Hematopoietic multipotent progenitor cell treated with erythropoietin and hydrocortisone succinate and interleukin-3 and kit ligand, for 15 days (in vitro differentiated cells): Measurements from ENCODE around the gene ABLIM2.
"Not testable (repeated sequence)": the region's sequence is repeated elsewhere in the genome, so short reads cannot be mapped to it uniquely, and the experiment has no call there.

ENCODE experiments used
- DNase-seq: peaks from one replicate; pipeline ENCODE4 v3.0.0-alpha.2; 2015; ENCODE audit warnings: low spot score

The ABLIM2 gene

DNA sequence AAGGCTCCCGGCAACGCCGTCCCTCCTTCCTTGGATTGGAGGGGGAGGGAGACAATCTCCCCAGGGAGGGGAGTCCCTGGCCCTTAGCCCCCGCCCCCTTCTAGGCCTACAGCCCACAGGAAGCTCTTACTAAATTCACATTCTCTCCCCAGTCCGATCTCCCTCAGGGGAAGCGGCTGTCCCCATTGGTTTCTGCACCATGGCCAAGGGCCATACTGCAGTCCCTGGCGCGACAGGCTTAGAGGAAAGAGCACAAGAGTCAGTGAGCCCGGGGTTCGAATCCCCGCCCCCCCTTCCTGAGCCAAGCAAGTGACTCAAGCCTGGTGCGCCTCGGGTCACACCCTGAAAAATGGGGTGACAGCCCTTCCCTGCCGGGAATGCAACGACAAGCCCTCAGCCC is 1.1 kb downstream of the ABLIM2 start:
- DNase-seq: no peak

DNA sequence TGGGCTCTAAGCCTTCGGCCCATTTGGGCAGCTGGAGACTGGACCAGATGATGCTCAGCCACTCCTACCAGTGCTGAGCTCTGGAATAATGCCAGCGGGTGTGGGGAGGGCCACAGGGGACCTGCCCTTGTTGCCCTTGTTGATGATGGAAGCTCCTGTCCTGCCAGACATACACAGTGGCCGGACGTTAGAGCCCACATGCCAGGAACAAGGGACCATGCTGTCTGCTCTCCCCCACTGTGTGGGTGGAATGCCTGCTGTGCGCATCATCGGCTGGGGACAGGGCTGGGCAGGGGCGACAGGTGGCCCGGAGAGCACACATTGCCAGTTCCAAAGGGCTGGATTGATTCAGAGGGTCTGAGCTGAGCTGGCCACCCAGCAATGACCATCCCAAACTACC is 2.0 kb downstream of the ABLIM2 start:
- DNase-seq: no peak

DNA sequence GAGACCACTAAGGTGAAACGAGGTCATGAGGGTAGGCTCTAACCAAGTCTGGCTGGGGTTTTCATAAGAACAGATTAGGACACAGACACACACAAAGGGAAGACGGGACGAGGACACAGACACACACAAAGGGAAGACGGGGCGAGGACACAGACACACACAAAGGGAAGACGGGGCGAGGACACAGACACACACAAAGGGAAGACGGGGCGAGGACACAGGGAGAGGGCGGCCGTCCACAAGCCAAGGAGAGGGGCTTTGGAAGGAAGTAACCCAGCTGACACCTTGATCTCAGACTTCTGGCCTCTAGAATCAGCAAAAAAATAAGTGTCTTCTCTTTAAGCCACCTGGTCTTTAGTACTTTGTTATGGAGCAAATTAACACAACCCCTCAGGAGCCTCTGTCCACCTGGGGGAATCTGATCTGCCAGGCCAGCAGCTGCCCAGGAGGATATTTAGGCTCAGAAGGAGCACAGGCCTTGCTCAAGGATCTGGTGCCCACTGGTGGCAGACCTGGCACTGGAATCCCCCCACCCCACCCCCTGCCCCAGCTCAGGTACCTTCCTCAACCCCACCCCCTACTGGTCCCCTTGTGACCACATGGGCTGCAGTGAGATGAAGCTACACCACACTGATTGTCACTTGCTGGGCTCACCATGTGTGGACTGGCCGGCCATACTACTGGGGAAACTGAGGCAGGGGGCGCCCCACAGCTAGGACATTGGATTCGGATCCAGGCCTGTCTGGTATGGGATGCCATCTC is 2.8 kb downstream of the ABLIM2 start:
- DNase-seq: no peak

DNA sequence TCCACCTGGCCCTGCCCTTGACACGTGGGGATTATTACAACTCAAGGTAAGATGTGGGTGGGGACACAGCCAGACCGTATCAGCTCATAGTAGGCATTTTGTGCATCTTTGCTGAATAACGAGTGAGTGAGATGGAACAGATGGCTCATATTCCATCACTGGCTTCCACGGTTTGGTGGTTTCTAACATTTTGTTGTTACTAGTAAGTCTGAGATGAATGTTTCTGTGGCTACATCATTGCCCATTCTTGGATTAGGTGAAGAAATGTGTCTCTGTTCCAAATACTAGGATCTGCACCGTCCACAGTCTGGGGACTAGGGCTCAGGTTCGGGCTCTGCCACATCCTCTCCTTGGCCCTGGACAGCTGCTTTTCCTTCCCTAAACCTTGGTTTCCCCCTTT is 3.6 kb downstream of the ABLIM2 start:
- no peak for DNase-seq

DNA sequence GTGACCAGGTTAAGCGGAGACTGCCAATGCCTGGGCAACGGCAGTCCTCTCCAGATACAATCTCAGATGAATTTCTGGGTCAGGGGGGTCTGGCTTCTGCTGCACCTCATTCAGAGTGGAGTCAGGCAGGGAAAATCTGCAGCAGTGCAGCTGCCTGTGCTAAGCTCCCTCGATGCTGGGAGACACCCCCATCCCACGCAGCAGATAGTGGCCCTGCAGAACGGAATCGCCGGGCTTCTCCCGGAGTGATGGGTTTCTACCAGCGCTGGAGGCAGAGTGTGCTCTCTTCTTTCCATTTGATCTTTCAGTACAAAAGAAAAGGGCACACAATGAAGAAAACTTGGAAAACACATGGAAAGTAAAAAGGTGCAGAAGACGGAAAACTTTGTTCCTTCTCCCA is 5.2 kb downstream of the ABLIM2 start:
- no peak for DNase-seq

DNA sequence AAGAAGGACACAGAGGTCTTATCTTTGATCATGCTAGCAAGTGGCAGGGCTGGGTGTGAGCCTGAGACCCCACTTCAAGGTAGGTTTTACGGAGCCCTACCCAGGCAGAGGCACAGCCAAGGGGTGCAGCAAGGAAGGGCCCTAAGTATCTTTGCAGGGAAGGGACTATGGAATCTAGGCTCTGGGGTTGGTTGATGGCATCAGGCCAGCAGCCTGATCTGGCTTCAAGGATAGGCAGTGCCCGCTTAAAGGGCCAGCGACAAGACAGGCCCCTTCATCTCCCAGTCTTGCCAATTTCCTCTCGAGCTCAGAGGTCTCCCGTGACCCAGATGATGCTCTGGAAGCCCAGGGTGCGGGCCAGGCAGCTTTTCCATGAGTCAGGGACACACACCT is 5.8 kb downstream of the ABLIM2 start:
- DNase-seq: no peak

DNA sequence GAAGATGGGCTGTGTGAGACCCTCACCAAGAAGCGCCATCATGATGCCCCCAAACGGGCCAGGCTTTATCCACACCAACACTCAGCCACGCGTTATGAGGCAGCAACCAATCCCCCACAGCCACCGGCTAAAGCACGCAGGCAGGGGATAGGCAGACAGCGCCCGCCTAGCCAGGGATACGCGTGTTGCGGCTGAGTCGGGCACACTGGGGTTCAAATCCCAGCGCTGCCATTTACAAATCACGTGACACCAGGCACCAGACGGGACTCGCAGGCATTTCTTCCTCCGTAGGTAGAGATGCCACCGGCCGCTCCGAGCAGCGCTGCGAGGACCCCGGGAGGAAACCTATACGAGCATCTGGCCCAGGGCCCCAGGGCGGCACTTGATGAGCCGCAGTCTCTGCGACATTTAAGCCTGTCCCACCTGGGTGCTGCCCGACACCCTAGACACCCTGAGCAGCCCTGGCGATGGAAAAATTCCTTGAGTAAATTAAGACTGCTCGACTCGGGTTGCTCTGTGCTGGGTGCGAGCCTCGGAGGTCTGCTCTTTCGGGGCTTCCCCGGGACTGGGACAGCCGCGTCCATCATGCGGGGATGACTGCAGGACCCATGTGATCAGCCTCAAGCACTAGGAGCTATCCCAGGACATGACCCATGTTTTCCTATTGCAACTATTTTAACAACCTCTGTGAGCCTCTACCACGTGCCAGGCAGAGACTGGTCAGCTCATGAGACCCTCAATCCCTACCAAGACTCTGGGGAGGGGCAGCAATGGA is 6.3 kb downstream of the ABLIM2 start:
- DNase-seq: no peak

DNA sequence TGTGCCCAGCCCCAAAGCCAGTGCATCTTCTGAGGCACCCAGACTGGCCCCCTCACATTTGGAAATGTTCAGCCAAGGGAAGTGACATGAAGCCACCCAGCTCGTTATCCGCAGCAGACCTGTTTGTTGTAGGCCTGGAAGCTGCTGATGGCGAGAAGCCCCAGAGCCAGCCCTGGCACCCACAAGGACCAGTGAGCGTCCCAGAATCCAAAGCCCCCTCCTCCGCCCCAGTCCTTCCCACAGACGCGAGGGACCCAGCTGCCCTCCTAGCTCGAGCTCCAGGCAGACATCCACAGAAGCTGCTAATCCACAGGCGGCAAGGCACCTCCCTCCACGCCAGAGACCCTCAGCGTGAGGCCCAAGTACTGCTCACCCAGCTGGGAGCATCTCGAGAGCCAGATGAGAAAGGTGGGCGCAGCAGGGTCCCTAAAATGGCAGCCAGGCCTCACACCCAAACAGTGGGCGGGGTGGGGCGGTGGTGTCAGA is 7.4 kb downstream of the ABLIM2 start:
- no peak for DNase-seq

DNA sequence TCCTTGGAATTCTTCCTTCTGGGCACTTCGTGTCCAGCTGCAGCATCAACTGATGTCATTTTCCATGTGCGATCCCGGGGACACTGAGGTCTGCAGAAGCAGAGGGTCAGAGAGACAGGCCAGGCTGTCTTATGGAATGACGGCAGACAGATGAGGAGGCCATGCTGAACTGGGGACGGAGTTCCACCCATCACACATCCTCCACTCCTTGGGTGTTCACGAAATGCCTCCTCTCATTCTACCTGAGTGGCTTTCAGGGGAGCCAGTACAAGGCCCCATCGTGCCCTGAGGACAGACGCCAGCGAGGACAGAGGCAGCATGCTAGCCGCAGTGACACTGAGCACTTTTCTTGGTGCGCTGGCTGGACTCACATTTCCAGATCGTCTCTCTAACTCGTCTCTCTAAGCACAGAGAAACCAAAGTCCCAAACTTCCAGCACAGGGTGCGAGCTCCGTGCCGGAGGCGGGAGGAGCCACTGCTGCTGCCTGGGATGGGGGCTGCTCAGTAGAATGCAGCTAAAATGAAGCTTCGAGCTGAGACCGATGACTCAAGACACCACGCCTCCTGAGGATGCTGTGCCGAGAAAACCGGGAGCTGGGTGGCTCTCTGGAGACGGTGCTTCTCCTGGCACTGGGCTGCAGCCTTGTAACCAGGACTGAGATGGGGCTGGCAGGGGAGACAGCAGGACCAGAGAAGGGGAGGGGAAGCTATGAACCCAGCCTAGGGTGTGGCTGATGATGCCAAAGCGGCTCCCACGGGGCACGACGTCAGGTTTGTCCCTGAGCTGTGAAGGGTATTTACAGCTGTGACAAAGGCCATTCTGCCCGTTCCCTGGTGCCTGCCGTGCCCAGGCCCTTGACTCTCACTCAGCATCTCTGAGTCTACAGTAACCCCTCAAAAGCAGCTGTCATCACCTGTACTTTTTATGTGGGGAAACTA is 8.2 kb downstream of the ABLIM2 start:
- DNase-seq: no peak

DNA sequence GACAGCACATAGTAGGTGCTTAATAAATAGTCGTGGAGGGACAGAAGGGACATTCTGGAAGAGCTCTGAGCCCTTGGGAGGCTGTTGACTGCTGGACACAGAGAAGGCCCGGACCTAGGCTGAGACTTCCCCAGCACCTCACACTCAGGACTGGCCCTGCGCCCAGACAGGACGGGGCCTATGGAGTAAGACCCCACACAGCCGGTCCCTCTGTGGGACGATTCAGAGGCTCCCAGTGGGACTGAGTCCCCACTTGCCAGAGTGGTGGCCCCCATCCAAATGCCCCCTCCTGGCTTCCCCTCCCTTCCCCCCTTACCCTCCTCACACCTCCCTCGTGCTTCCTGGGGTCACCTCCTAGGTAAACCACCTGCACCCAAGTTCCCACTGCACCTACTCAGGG is 8.9 kb downstream of the ABLIM2 start:
- DNase-seq: no peak

DNA sequence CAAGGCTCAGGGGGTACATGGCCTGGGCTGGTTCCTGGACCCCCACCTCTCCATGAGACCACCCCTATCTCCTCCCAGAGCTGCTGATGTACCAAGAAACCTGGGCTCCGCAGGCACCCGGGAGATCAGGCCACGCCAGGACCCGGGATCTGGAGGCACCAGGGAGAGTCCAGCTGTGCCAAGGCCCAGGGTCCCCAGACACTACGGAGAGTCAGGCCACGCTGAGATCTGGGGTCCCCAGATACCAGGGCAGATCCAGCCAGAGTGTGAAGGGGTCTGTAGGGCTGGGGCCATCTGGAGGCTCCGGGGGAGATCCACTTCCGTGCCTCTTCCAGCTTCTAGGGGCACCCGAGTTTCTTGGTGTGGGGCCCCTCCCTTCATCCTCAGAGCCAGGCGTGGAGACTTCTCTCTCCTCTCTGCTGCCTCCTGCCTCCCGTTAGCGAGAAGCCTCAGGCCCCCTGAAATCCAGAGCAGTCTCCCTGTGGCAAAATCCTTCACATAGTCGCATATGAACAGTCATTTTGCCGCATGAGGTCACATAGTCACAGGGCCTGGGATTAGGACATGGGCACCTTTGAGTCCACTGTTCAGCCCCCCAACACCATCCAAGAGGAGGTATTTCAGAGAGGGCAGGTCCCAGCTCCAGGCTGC is 9.7 kb downstream of the ABLIM2 start:
- no peak for DNase-seq

DNA sequence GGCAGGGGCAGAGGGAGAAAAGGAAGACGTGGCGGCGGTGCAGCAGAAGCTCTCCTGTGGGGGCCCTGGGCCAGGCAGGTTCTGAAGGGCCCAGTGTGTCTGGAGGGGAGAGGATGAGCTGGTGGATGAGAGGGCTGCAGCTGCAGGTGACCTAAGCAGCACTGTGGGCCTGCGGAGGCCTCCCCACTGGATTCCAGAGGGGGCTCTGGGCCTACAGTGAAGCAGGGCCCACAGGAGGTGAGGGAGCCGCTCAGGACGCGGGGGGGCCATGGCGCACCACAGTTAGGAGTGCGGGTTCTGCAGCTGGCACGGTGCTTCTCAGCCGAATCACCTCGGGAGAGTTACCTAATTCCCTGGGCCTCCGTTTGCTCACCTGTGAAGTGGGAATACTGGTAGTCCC is 10.5 kb downstream of the ABLIM2 start:
- DNase-seq: no peak

DNA sequence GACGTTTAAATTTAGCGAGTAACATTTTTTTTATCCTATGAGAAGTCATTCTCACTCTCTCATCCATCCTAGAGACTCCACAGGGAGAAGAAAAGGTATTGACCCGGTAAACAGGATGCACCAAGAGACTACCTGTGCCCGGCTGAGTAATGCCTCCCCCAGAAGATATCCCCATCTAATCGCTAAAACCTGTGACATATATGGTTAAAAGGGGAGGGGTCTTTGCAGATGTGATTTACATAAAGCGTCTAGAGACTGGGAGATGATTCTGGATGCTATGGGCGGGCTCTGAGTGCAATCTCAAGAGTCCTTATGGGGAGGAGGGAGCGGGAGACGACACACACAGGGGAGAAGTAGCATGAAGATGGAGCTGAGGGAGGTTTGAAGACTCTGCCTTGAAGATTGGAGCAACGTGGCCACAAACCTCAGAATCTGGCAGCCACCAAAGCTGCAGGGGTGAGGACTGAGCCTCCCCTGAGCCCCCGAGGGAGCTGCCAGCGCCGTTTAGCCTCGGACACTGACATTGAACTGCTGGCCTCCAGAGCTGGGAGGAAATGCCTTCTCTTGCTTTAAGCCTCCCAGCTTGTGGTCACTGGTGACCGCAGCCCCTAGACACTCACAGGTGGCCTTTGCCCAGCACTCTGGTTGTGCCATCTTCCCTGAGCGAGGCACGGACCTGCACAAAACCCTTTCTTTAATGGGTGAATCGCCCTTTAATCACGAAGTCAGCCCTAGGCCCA is 11.2 kb downstream of the ABLIM2 start:
- DNase-seq: no peak

DNA sequence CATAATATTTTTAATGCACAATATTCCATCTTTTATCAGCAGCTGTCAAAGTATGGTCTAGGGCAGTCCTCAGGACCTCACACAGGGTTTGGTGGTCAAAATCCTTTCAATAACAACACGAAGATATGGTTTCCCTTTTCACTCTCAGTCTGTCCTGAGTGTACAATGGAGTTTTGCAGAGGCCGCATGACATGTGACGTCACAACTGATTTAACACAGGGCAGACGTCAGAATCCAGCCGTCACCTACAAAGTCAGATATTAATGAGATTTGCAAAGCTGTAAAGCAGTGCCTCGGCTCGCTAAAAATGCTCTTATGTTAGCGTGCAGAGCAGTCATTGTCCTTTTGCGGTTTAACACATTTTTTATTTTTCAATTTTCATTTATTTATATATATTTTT is 12.5 kb downstream of the ABLIM2 start:
- no peak for DNase-seq

DNA sequence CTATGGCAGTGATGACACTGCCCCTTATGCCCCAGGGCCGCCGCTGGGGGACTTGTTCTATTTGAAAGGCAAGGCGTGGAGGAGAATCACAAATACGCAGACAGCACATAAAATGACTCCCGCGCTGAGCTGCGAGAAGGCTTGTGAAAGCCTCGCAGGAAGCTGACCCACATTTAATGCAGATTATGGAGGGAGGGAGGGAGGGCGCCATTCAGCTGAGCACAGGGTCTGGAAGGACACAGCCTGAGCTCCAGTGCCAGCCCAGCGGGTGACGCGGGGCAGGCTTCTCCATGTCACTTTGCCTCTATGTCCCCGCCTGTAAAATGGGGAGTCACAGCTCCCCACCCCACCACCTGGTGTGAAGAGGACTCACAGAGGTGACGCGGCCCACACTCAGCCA is 14.3 kb downstream of the ABLIM2 start:
- no peak for DNase-seq

DNA sequence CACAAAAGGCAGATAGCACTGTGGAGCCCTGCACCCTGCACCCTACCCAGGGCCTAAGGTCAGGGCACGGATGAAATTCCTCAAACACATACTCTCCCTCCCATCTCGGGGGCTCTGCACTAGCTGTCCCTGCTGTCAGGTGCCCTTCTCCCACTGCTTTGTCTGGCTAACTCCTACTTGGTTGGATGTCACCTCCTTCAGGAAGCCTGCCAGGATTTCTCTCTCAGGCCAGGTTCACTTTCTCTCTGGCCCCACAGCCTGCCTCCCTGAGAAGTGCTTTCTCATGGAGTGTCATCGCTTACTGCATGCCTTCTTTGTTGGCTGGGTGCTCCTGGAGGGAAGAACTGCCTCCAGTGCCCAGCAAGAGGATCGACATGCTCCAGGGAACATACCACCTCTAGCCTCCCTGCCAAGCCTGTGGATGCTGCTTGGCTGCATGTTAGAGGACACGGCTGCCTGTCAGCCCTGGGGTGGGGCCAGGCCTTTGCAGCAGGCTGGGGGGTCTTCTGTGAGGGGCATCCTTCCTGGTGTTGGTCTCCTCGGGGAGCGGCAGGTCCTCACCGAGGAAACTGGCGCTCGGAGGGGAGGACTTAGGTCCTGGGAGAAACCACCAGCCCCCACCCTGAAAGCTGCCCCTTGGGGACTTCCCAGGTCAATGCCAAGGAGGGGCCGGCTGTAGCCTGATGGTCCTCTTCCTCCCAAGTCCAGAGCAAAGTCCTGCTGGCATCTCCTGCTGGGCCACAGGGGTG is 15.0 kb downstream of the ABLIM2 start:
- no peak for DNase-seq

DNA sequence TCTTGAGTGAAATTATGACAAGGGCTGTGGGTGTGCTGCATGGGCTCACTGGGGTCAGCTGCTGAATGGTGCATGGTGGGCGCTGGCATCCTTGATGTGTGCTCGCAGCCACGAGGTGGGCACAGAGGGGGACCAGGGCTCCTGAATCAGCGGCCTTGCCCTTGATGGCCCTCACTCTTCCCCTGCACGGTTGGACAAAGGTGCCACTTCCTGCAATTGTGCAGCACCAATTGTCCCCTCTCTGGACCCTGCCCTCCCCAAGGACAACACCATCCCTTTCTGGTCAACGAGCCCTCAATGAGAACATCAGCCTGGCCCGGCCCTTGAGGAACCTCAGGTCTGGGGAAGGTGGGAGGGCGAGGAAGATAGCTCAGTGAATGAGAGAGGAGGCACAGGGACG is 16.1 kb downstream of the ABLIM2 start:
- DNase-seq: no peak

DNA sequence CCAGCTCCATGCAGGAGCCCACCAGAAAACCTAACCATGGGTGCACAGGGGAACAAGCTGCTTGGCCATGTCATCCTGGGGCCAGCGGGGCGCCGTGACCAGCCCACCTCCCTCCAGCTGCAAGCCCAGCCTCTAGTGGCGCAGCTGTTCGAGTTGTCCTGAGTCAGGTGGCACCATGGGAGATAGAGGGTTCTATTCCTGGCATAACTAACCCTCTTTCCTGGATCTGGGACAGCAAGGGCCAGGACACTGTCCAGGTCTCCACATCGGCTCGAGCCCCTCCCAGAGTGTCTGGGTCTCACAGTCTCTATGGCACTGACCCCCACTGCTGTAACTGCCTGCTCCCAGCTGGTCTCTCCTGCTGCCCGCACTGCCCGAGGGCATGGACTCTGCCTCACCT is 16.7 kb downstream of the ABLIM2 start:
- DNase-seq: no peak

DNA sequence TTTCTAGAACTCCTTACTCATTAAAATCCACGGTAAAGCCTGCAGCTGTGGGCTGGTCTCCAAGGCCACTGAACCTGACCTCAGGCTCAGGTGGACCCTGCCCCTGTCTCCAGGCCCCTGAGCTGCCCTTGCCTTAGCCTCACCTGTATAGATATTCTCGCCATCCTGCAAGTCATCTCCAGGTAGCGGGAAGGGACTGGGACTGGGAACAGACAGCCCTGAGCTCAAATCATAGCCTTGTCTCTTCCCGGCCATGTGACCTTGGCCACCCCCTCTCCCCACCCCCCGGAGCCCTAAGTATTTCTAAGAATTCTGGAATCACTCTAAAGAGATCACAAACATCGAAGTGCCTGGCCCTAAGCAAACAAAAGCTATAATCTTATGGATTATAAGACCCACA is 17.7 kb downstream of the ABLIM2 start:
- no peak for DNase-seq

DNA sequence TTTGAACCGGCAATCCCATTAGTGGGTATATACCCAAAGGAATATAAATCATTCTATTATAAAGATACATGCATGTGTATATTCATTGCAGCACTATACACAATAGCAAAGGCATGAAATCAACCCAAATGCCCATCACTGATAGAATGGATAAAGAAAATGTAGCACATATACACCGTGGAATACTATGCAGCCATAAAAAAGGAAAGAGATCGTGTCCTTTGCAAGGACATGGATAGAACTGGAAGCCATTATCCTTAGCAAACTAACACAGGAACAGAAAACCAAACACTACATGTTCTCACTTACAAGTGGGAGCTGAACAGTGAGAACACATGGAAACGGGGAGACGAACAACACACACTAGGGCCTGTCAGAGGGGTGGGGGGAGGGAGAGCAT is 18.9 kb downstream of the ABLIM2 start:
- DNase-seq: not testable (repeated sequence)
